ENCODE data around the gene SH3RF3. TPM values are rescaled to one million over a fixed set of nuclear protein-coding genes. Genes with fewer than 3 reads are reported as not detected.

SH3RF3 gene
- total RNA-seq, 2 donors from 2014 or later: 1.0 to 1.7 TPM

GRCh38 chr2:109193807-109194619, 65.0 kb downstream of the SH3RF3 start:
- H3K27ac Mint-ChIP-seq: no peak overlapping the region
- ATAC-seq (no peak), DNase-seq (ENCODE audit: low spot score in 2 of 2) (no peak)
- no peaks in the 10 kb centered on the region for H3K36me3 Mint-ChIP-seq
- H3K9me3 Mint-ChIP-seq: no peaks in the 10 kb centered on the region

- H3K9me3 Mint-ChIP-seq: no peaks in the 10 kb centered on the region
- no peak for DNase-seq (ENCODE audit: low spot score in 2 of 2)
- H3K36me3 Mint-ChIP-seq: no peaks in the 10 kb centered on the region
- H3K27ac Mint-ChIP-seq: no peak overlapping the region
- ATAC-seq: no peak
These were observed 65.6 kb downstream of the SH3RF3 start for GRCh38 chr2:109194620-109194937.

- no peak for ATAC-seq
- Mint-ChIP-seq H3K27ac (no peak overlapping the region), H3K36me3 (no peaks in the 10 kb centered on the region), H3K9me3 (no peaks in the 10 kb centered on the region)
- DNase-seq (ENCODE audit: low spot score in 2 of 2): no peak
These were observed 66.4 kb downstream of the SH3RF3 start for GRCh38 chr2:109195193-109196045.

GRCh38 chr2:109196081-109196875, 67.3 kb downstream of the SH3RF3 start:
- H3K36me3 Mint-ChIP-seq: no peaks in the 10 kb centered on the region
- DNase-seq (ENCODE audit: low spot score in 2 of 2) (no peak), ATAC-seq (no peak)
- no peaks in the 10 kb centered on the region for H3K9me3 Mint-ChIP-seq
- H3K27ac Mint-ChIP-seq: no peak overlapping the region

- Mint-ChIP-seq H3K9me3 (no peaks in the 10 kb centered on the region), H3K36me3 (no peaks in the 10 kb centered on the region)
- ATAC-seq: no peak
These were observed 68.8 kb downstream of the SH3RF3 start for GRCh38 chr2:109197491-109198418.

GRCh38 chr2:109199790-109200189, 70.8 kb downstream of the SH3RF3 start:
- H3K36me3 Mint-ChIP-seq: no peaks in the 10 kb centered on the region
- no peak overlapping the region for H3K27ac Mint-ChIP-seq
- no peak for DNase-seq (ENCODE audit: low spot score in 2 of 2)
- no peak for ATAC-seq
- H3K9me3 Mint-ChIP-seq: no peaks in the 10 kb centered on the region

More at GRCh38 chr2:109197491-109198418, 68.8 kb downstream of the SH3RF3 start:
- DNase-seq (ENCODE audit: low spot score in 2 of 2): no peak
- H3K27ac Mint-ChIP-seq: no peak overlapping the region

- DNase-seq (ENCODE audit: low spot score in 2 of 2): no peak
- Mint-ChIP-seq H3K36me3 (no peaks in the 10 kb centered on the region), H3K27ac (no peak overlapping the region), H3K9me3 (no peaks in the 10 kb centered on the region)
- ATAC-seq: no peak
These were observed 71.8 kb downstream of the SH3RF3 start for GRCh38 chr2:109200616-109201464.

GRCh38 chr2:109201465-109202327, 72.7 kb downstream of the SH3RF3 start:
- ATAC-seq (no peak), DNase-seq (ENCODE audit: low spot score in 2 of 2) (no peak)
- no peaks in the 10 kb centered on the region for H3K9me3 Mint-ChIP-seq
- no peak overlapping the region for H3K27ac Mint-ChIP-seq
- no peaks in the 10 kb centered on the region for H3K36me3 Mint-ChIP-seq

GRCh38 chr2:109202486-109202885, 73.5 kb downstream of the SH3RF3 start:
- DNase-seq (ENCODE audit: low spot score in 2 of 2): no peak
- Mint-ChIP-seq H3K27ac (no peak overlapping the region), H3K9me3 (no peaks in the 10 kb centered on the region), H3K36me3 (no peaks in the 10 kb centered on the region)
- ATAC-seq: no peak

GRCh38 chr2:109203246-109204011, 74.4 kb downstream of the SH3RF3 start:
- Mint-ChIP-seq H3K27ac (no peak overlapping the region), H3K9me3 (no peaks in the 10 kb centered on the region), H3K36me3 (peaks cover 0 to 6% of the 10 kb centered on the region in 2 donors)
- ATAC-seq (no peak), DNase-seq (ENCODE audit: low spot score in 2 of 2) (no peak)

GRCh38 chr2:109204412-109204811, 75.4 kb downstream of the SH3RF3 start:
- DNase-seq (ENCODE audit: low spot score in 2 of 2) (no peak), ATAC-seq (no peak)
- H3K27ac Mint-ChIP-seq: no peak overlapping the region
- peaks cover 0 to 6% of the 10 kb centered on the region in 2 donors for H3K36me3 Mint-ChIP-seq
- H3K9me3 Mint-ChIP-seq: no peaks in the 10 kb centered on the region

GRCh38 chr2:109205447-109205846, 76.4 kb downstream of the SH3RF3 start:
- no peak for DNase-seq (ENCODE audit: low spot score in 2 of 2)
- peaks cover 0 to 6% of the 10 kb centered on the region in 2 donors for H3K36me3 Mint-ChIP-seq
- ATAC-seq: no peak
- H3K9me3 Mint-ChIP-seq: no peaks in the 10 kb centered on the region
- H3K27ac Mint-ChIP-seq: no peak overlapping the region

GRCh38 chr2:109206569-109207146, 77.7 kb downstream of the SH3RF3 start:
- no peak for DNase-seq (ENCODE audit: low spot score in 2 of 2)
- no peak overlapping the region for H3K27ac Mint-ChIP-seq
- H3K36me3 Mint-ChIP-seq: peaks cover 0 to 6% of the 10 kb centered on the region in 2 donors
- H3K9me3 Mint-ChIP-seq: no peaks in the 10 kb centered on the region
- no peak for ATAC-seq
